Trophoblast cell (in vitro differentiated cells and primary cell): ENCODE data around the gene HSCB.
"Not testable (repeated sequence)": the region's sequence is repeated elsewhere in the genome, so short reads cannot be mapped to it uniquely, and the experiment has no call there.

Experiments used
- DNase-seq, 2 donors: peaks; one replicate each; pipeline ENCODE4 v3.0.0-alpha.2; 2016
- H2AFZ ChIP-seq: 2 replicates; pipeline ENCODE4 v1.6.1; 2013; ENCODE audit warnings: low read length, moderate library complexity, mild to moderate bottlenecking; ENCODE audit not compliant: insufficient read depth, poor library complexity
- H2AK5ac ChIP-seq: 2 replicates; pipeline ENCODE4 v1.6.1; 2013; ENCODE audit warnings: mild to moderate bottlenecking, low read length
- H2BK120ac ChIP-seq: 2 replicates; pipeline ENCODE4 v1.6.1; 2013; ENCODE audit warnings: low read length, mild to moderate bottlenecking, moderate library complexity; ENCODE audit not compliant: insufficient read depth, poor library complexity
- H2BK12ac ChIP-seq: 2 replicates; pipeline ENCODE4 v1.6.1; 2013; ENCODE audit warnings: mild to moderate bottlenecking, low read length, moderate library complexity
- H2BK5ac ChIP-seq: 2 replicates; pipeline ENCODE4 v1.6.1; 2013; ENCODE audit warnings: low read length, low read depth, moderate library complexity, mild to moderate bottlenecking; ENCODE audit not compliant: poor library complexity
- H3K14ac ChIP-seq: 2 replicates; pipeline ENCODE4 v1.6.1; 2013; ENCODE audit warnings: mild to moderate bottlenecking, low read length
- H3K18ac ChIP-seq: 2 replicates; pipeline ENCODE4 v1.6.1; 2013; ENCODE audit warnings: mild to moderate bottlenecking, low read length
- H3K23ac ChIP-seq: 2 replicates; pipeline ENCODE4 v1.6.1; 2013; ENCODE audit warnings: low read length
- H3K27ac ChIP-seq: 2 replicates; pipeline ENCODE4 v1.5.1; 2013; ENCODE audit warnings: low read depth, mild to moderate bottlenecking, inconsistent platforms, low read length, moderate library complexity
- H3K27me3 ChIP-seq: 2 replicates; pipeline ENCODE4 v1.6.1; 2013; ENCODE audit warnings: inconsistent platforms, mild to moderate bottlenecking, low read length, moderate library complexity; ENCODE audit not compliant: insufficient read depth
- H3K36me3 ChIP-seq, 2 experiments: 1 replicate in 1 of 2; 2 replicates in 1 of 2; pipeline ENCODE4 v1.6.1; 2013; ENCODE audit warnings: low read length in 2 of 2, mild to moderate bottlenecking in 2 of 2, moderate library complexity in 1 of 2; ENCODE audit not compliant: insufficient read depth in 2 of 2, control insufficient read depth in 1 of 2
- H3K4ac ChIP-seq: 2 replicates; pipeline ENCODE4 v1.6.1; 2013; ENCODE audit warnings: low read depth, mild to moderate bottlenecking, low read length, moderate library complexity
- H3K4me1 ChIP-seq, 2 experiments: 1 replicate in 1 of 2; 2 replicates in 1 of 2; pipeline ENCODE4 v1.6.1; 2013; ENCODE audit warnings: low read length in 2 of 2, mild to moderate bottlenecking in 2 of 2, moderate library complexity in 1 of 2; ENCODE audit not compliant: insufficient read depth in 2 of 2, control insufficient read depth in 1 of 2
- H3K4me2 ChIP-seq: 2 replicates; pipeline ENCODE4 v1.6.1; 2013; ENCODE audit warnings: inconsistent platforms, mild to moderate bottlenecking, low read length, moderate library complexity
- H3K4me3 ChIP-seq: 2 replicates; pipeline ENCODE4 v1.5.1; 2013; ENCODE audit warnings: mild to moderate bottlenecking, low read depth, low read length, inconsistent platforms
- H3K79me1 ChIP-seq: one replicate; pipeline ENCODE4 v1.6.1; 2013; ENCODE audit warnings: low read length
- H3K79me2 ChIP-seq: 2 replicates; pipeline ENCODE4 v1.6.1; 2013; ENCODE audit warnings: low read length, mild to moderate bottlenecking; ENCODE audit not compliant: control insufficient read depth, insufficient read depth, poor library complexity
- H3K9ac ChIP-seq: 2 replicates; pipeline ENCODE4 v1.6.1; 2013; ENCODE audit warnings: mild to moderate bottlenecking, low read length
- H3K9me3 ChIP-seq: 2 replicates; pipeline ENCODE4 v1.6.1; 2013; ENCODE audit warnings: low read depth, mild to moderate bottlenecking, control low read depth, inconsistent platforms, low read length; ENCODE audit not compliant: insufficient read depth
- H4K12ac ChIP-seq: 2 replicates; pipeline ENCODE4 v1.6.1; 2013; ENCODE audit warnings: low read depth, mild to moderate bottlenecking, low read length, moderate library complexity
- H4K8ac ChIP-seq: 2 replicates; pipeline ENCODE4 v1.6.1; 2013; ENCODE audit warnings: low read depth, mild to moderate bottlenecking, low read length, moderate library complexity
- H4K91ac ChIP-seq: one replicate; pipeline ENCODE4 v1.6.1; 2013; ENCODE audit warnings: low read depth, mild to moderate bottlenecking, low read length, moderate library complexity
- WGBS: extraction: QIAGEN DNeasy Blood & Tissue Kit; methylation state at CpG from one replicate; pipeline ENCODE4 v1.1.7; 2013; ENCODE audit warnings: missing lambda C conversion rate; ENCODE audit not compliant: insufficient read length, insufficient coverage; ENCODE audit errors: extremely low coverage; 5-methylcytosine and 5-hydroxymethylcytosine counted together

Gene HSCB

DNA sequence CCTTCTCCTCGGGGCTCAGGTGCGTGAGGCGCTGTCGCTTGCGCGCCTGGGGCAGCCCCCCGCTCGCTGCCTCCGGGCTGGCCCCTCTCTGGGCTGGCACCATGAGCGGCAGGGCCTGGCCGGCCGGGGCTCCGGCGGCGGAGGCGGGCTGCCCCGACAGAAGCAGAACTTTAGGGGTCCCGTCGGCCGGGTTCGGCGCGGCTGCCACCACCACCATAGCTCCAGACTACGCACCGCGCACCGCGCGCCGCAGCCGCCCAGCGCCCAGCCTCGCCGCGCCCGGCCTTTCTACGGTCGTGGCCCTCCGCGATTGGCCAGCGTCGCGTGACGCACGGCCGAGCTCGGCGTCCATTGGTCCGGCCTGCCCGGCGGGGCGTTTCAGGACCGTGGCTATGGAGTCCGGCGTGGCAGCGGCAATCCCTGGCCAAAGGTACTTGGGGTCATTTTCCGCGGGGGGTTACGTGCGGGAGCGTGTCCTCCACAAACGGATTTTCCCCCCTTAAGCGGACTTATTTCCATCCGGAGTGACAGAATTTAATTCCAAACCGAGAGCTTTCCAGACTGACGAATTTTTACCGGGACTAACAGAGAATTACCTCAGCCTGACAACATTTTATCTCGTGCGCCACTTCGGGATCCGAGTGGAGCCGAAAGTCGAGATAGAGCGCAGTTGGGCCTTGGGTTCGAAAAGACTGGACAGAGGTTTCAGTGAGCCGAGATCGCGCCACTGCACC, 58.6 kb downstream of the HSCB start, which contains the start of gene XBP1:
TSS of gene XBP1 (minus strand) at position 262 of the 734 bp plus-strand sequence.
- Histone ChIP-seq H4K91ac (peak within 1 kb of the TSS; percentile 99), H3K4me1 (peaks cover 0 to 2% of the 10 kb centered on the region in 2 experiments), H2AFZ (peak within 1 kb of the TSS; percentile 63), H3K9ac (peak within 1 kb of the TSS; percentile 94), H3K4me3 (peak within 1 kb of the TSS; percentile 88), H3K27ac (peak within 1 kb of the TSS; percentile 89), H3K27me3 (no peaks in the 10 kb centered on the region), H3K4ac (peak within 1 kb of the TSS; percentile 98), H3K18ac (peak within 1 kb of the TSS; percentile 99), H2BK5ac (peak within 1 kb of the TSS; percentile 99), H2BK12ac (no peak within 1 kb of the TSS), H4K8ac (peak within 1 kb of the TSS; percentile 98), H3K79me1 (peaks cover 14% of the 10 kb centered on the region), H2AK5ac (peak within 1 kb of the TSS; percentile 95), H3K79me2 (peaks cover 11% of the 10 kb centered on the region), H3K14ac (peak within 1 kb of the TSS; percentile 99), H2BK120ac (peak within 1 kb of the TSS; percentile 98), H4K12ac (peak within 1 kb of the TSS; percentile 93), H3K36me3 (peaks cover 15 to 18% of the 10 kb centered on the region in 2 experiments), H3K4me2 (peak within 1 kb of the TSS; percentile 87), H3K23ac (no peak within 1 kb of the TSS), H3K9me3 (no peaks in the 10 kb centered on the region)
- peak; percentile 96 to 98 for DNase-seq
- WGBS, result no CpG with 5 or more reads among the region's 78 CpGs

DNA sequence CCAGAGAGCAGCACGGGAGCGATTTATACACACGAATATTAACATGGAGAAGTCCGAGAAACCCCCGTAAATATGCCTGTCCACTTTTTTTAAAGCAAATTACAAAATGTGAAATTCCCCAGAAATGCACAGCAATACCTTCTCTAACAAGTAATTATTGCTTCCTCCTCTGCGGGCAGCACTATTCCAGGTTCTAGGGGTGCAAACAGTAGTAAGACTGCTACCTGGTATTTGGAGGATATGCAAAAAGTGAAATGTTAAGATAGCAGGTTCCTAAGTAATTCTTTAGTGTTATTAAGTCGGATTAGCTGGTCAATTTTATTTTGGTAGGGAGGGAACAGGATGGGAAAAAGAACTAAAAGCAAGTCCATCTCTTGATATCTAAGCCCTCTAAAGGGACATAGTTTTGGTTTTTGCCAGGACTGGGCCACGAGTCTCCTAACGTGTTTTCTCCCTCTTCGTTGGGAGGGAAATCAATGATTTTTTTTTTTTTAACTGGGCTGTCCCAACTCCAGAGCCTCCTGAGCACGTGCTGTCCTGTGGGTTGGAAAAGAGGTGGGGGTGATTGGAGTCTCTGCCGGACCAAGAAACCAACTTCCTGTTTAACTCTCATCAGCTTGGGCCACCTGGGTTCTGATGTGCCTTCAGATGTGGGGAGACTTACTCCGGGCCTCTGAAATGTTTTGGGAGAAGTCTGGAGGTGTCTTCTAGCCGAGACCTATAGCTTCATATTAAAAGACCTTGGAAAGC, 60.2 kb downstream of the HSCB start:
- peaks cover 11% of the 10 kb centered on the region for H3K79me2 ChIP-seq

DNA sequence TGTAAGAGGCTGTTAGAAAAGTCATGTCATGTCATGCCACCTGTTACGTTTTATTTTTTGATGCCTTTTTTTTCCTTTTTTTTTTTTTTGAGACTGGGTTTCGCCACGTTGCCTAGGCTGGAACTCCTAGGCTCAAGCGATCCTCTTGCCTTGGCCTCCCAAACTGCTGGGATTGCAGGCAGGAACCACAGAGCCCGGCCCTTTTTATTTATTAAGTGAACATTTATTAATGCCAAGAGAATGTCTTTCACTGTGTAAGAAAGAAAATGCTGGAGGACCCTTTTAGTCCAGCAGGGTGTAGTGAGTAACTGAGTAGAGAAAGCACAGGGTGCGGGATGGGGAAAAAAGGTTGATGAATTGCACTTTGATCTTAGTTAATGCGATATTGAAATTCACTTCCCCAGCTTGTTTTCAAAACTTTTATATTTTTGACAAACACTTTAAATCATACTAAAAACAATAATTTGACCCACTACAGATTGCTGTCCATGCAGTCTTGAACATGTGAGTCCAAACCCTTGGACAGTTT, 60.8 kb downstream of the HSCB start:
- H3K4me2 ChIP-seq, result no peak overlapping the region
- H3K27ac ChIP-seq, result no peak overlapping the region
- no peak overlapping the region for H2BK12ac ChIP-seq
- H3K4me3 ChIP-seq, result no peak overlapping the region
- no peak overlapping the region for H3K9ac ChIP-seq
- H2AK5ac ChIP-seq, result no peak overlapping the region
- H3K4me1 ChIP-seq, result peaks cover 2 to 8% of the 10 kb centered on the region in 2 experiments
- no peak overlapping the region for H3K14ac ChIP-seq
- H3K36me3 ChIP-seq, result peaks cover 6% of the 10 kb centered on the region in 2 experiments
- peaks cover 11% of the 10 kb centered on the region for H3K79me2 ChIP-seq
- no peak overlapping the region for H4K12ac ChIP-seq
- H4K8ac ChIP-seq, result no peak overlapping the region
- H3K79me1 ChIP-seq, result peaks cover 14% of the 10 kb centered on the region
- no peak overlapping the region for H3K23ac ChIP-seq
- H2BK5ac ChIP-seq, result no peak overlapping the region
- H3K18ac ChIP-seq, result no peak overlapping the region
- WGBS, result no CpG with 5 or more reads among the region's 7 CpGs
- H2BK120ac ChIP-seq, result no peak overlapping the region
- H2AFZ ChIP-seq, result no peak overlapping the region
- H3K9me3 ChIP-seq, result no peaks in the 10 kb centered on the region
- no peak overlapping the region for H4K91ac ChIP-seq
- H3K4ac ChIP-seq, result no peak overlapping the region
- DNase-seq, result peak in 1 of 2 donors; percentile 8
- H3K27me3 ChIP-seq, result no peaks in the 10 kb centered on the region

More for the DNA sequence above, 60.2 kb downstream of the HSCB start:
- Histone ChIP-seq H4K8ac (no peak overlapping the region), H3K18ac (no peak overlapping the region), H2AK5ac (no peak overlapping the region), H3K27ac (no peak overlapping the region), H2BK5ac (no peak overlapping the region), H3K4me1 (peaks cover 2 to 3% of the 10 kb centered on the region in 2 experiments), H3K27me3 (no peaks in the 10 kb centered on the region), H2BK12ac (no peak overlapping the region), H3K9ac (no peak overlapping the region), H3K79me1 (peaks cover 14% of the 10 kb centered on the region), H3K23ac (no peak overlapping the region), H3K14ac (no peak overlapping the region), H3K4me3 (no peak overlapping the region), H3K4ac (no peak overlapping the region), H3K4me2 (peak overlapping the region; percentile 1), H2BK120ac (no peak overlapping the region), H4K91ac (peak overlapping the region; percentile 8), H3K36me3 (peaks cover 9 to 10% of the 10 kb centered on the region in 2 experiments), H4K12ac (peak overlapping the region; percentile 16), H3K9me3 (no peaks in the 10 kb centered on the region), H2AFZ (no peak overlapping the region)
- WGBS, result no CpG with 5 or more reads among the region's 14 CpGs
- peak in 1 of 2 donors; percentile 19 for DNase-seq

DNA sequence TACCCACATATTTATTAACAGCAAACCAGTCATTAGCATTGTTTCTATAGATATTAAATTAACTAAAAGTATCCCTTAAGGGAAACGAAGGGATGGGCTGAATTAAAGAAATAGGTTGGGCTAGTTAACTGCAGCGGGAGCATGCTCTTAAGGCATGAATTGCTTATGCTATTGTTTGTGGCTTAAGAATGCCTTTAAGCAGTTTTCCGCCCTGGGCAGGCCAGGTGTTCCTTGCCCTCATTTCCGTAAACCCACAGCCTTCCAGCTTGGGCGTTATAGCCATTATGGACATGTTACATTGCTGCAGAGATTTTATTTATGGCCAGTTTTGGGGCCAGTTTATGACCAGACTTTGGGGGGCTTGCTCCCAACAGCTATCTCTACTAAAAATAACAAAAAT, 63.6 kb downstream of the HSCB start:
- H3K79me2 ChIP-seq, H4K8ac ChIP-seq, H4K12ac ChIP-seq, H3K23ac ChIP-seq, H2AFZ ChIP-seq, H3K4ac ChIP-seq, H3K14ac ChIP-seq, H3K36me3 ChIP-seq, H3K79me1 ChIP-seq, H2BK12ac ChIP-seq, H3K27ac ChIP-seq, H2BK120ac ChIP-seq, H3K9ac ChIP-seq, H2AK5ac ChIP-seq, H2BK5ac ChIP-seq, H3K18ac ChIP-seq, H4K91ac ChIP-seq, H3K9me3 ChIP-seq, H3K4me2 ChIP-seq, H3K4me3 ChIP-seq, H3K27me3 ChIP-seq: not testable (repeated sequence)
- DNase-seq, result peak; percentile 34 to 67
- WGBS, result no CpG with 5 or more reads among the region's 5 CpGs
- peaks cover 2 to 11% of the 10 kb centered on the region in 2 experiments for H3K4me1 ChIP-seq
